Tibial artery (tissue), 4 donors: ENCODE data around the gene CHMP6.

Experiments used
- DNase-seq, 2 donors: peaks; one replicate each; pipeline ENCODE4 v3.0.0-alpha.2; 2019
- H3K27ac ChIP-seq, 2 donors: fragments of 200-600 bp; sonication (generic) in 1 of 2; 1 replicate in 1 of 2; 2 replicates in 1 of 2; pipeline ENCODE4 v1.5.1; 2018 to 2019; ENCODE audit warnings: mild to moderate bottlenecking in 1 of 2
- H3K27me3 ChIP-seq, 2 donors: fragments of 200-600 bp; sonication (generic) in 1 of 2; one replicate each; pipeline versions ENCODE4 v1.5.1 to v1.6.0; 2016 to 2019
- H3K36me3 ChIP-seq, 3 donors: fragments of 200-600 bp; sonication (generic) in 2 of 3; one replicate each; pipeline ENCODE4 v1.5.1; 2016 to 2019; ENCODE audit warnings: mild to moderate bottlenecking in 2 of 3
- H3K4me1 ChIP-seq, 4 donors: fragments of 200-600 bp; sonication (generic) in 2 of 4; 1 replicate in 3 of 4; 2 replicates in 1 of 4; pipeline ENCODE4 v1.5.1; 2016 to 2019
- H3K4me3 ChIP-seq, 2 donors: fragments of 200-600 bp; sonication (generic) in 1 of 2; 1 replicate in 1 of 2; 2 replicates in 1 of 2; pipeline ENCODE4 v1.5.1; 2018 to 2019; ENCODE audit warnings: mild to moderate bottlenecking in 2 of 2
- H3K9me3 ChIP-seq, 3 donors: fragments of 200-600 bp; sonication (generic) in 1 of 3; one replicate each; pipeline ENCODE4 v1.5.1; 2016 to 2019
- CTCF ChIP-seq, 2 experiments: fragments of 200-600 bp in 1 of 2; fragments of 450-650 bp in 1 of 2; IDR thresholded peaks; one replicate each; pipeline ENCODE4 v1.5.1; 2017 to 2019; ENCODE audit warnings: antibody characterized with exemption in 2 of 2, mild to moderate bottlenecking in 1 of 2, moderate library complexity in 1 of 2
- intact Hi-C: fragments of 100-400 bp; cut with DNase I; formaldehyde crosslinking; loops from one replicate; pipeline ENCODE4 v1.15.0; 2023; ENCODE audit warnings: low total_unique reads

Gene CHMP6

GRCh38 chr17:80953471-80954315 lies 37.9 kb upstream of the CHMP6 start:
- H3K36me3 ChIP-seq = peaks cover 0 to 51% (median 8%) of the 10 kb centered on the region in 3 donors
- peaks cover 0 to 30% (median 20%) of the 10 kb centered on the region in 4 donors for H3K4me1 ChIP-seq
- DNase-seq = peak in 1 of 2 donors; percentile 42
- no peak for TF ChIP-seq CTCF (IDR thresholded peaks at IDR 0.05)
- no peaks in the 10 kb centered on the region for H3K9me3 ChIP-seq
- no peak overlapping the region for H3K27ac ChIP-seq
- H3K27me3 ChIP-seq = no peaks in the 10 kb centered on the region
- intact Hi-C loops = no loop called here
- no peak overlapping the region for H3K4me3 ChIP-seq

GRCh38 chr17:80955078-80955477 lies 36.6 kb upstream of the CHMP6 start:
- Histone ChIP-seq H3K27me3 (no peaks in the 10 kb centered on the region), H3K27ac (no peak overlapping the region), H3K4me3 (no peak overlapping the region), H3K9me3 (no peaks in the 10 kb centered on the region), H3K36me3 (peaks cover 0 to 41% (median 8%) of the 10 kb centered on the region in 3 donors), H3K4me1 (peaks cover 0 to 28% (median 22%) of the 10 kb centered on the region in 4 donors)
- no peak for DNase-seq
- intact Hi-C loops = no loop called here
- no peak for TF ChIP-seq CTCF (IDR thresholded peaks at IDR 0.05)

- Histone ChIP-seq H3K4me1 (peaks cover 0 to 28% (median 24%) of the 10 kb centered on the region in 4 donors), H3K27ac (no peak overlapping the region), H3K27me3 (no peaks in the 10 kb centered on the region), H3K36me3 (peaks cover 0 to 35% (median 8%) of the 10 kb centered on the region in 3 donors), H3K4me3 (no peak overlapping the region), H3K9me3 (no peaks in the 10 kb centered on the region)
- DNase-seq = peak in 1 of 2 donors; percentile 42
- no peak for TF ChIP-seq CTCF (IDR thresholded peaks at IDR 0.05)
- intact Hi-C loops = no loop called here
Observed at GRCh38 chr17:80955671-80956280, 35.9 kb upstream of the CHMP6 start.

GRCh38 chr17:80956321-80957190 lies 35.1 kb upstream of the CHMP6 start:
- no peaks in the 10 kb centered on the region for H3K27me3 ChIP-seq
- peak in 1 of 2 donors; percentile 51 for DNase-seq
- no peaks in the 10 kb centered on the region for H3K9me3 ChIP-seq
- no peak overlapping the region for H3K27ac ChIP-seq
- intact Hi-C loops = no loop called here
- H3K4me3 ChIP-seq = no peak overlapping the region
- no peak for TF ChIP-seq CTCF (IDR thresholded peaks at IDR 0.05)
- H3K4me1 ChIP-seq = peaks cover 0 to 32% (median 28%) of the 10 kb centered on the region in 4 donors
- peaks cover 0 to 28% (median 8%) of the 10 kb centered on the region in 3 donors for H3K36me3 ChIP-seq

- no peak for TF ChIP-seq CTCF (IDR thresholded peaks at IDR 0.05)
- DNase-seq = peak; percentile 14 to 65
- no peaks in the 10 kb centered on the region for H3K27me3 ChIP-seq
- no peak overlapping the region for H3K4me3 ChIP-seq
- intact Hi-C loops = no loop called here
- no peaks in the 10 kb centered on the region for H3K9me3 ChIP-seq
- H3K27ac ChIP-seq = peak overlapping the region; percentile 84 to 97
- peaks cover 0 to 25% (median 1%) of the 10 kb centered on the region in 3 donors for H3K36me3 ChIP-seq
- peaks cover 0 to 41% (median 31%) of the 10 kb centered on the region in 4 donors for H3K4me1 ChIP-seq
Observed at GRCh38 chr17:80957461-80957941, 34.1 kb upstream of the CHMP6 start.
